HG03097 (cell line): ENCODE data around the gene GLRB.
"Not testable (repeated sequence)": the region's sequence is repeated elsewhere in the genome, so short reads cannot be mapped to it uniquely, and the experiment has no call there.

Experiments used
- ATAC-seq: cut with Tn5 transposase; IDR thresholded peaks from one replicate; pipeline ENCODE4 v1.9.1; 2021; ENCODE audit not compliant: unreplicated experiment, low FRiP score

Gene GLRB

GRCh38 chr4:157121401-157121800 lies 45.5 kb downstream of the GLRB start:
- no peak for ATAC-seq

GRCh38 chr4:157127571-157127970 lies 51.6 kb downstream of the GLRB start:
- no peak for ATAC-seq

- no peak for ATAC-seq
These were observed 52.4 kb downstream of the GLRB start for GRCh38 chr4:157128395-157128794.

GRCh38 chr4:157141976-157142375 lies 66.0 kb downstream of the GLRB start:
- ATAC-seq = no peak

- ATAC-seq = no peak
These were observed 67.4 kb downstream of the GLRB start for GRCh38 chr4:157143369-157143768.

- ATAC-seq = no peak
These were observed 75.8 kb downstream of the GLRB start for GRCh38 chr4:157151711-157152110.

- no peak for ATAC-seq
These were observed 90.1 kb downstream of the GLRB start for GRCh38 chr4:157165935-157166610.

- ATAC-seq = no peak
These were observed 94.4 kb downstream of the GLRB start for GRCh38 chr4:157170321-157170720.

- no peak for ATAC-seq
These were observed 96.1 kb downstream of the GLRB start for GRCh38 chr4:157172011-157172410.

- ATAC-seq = not testable (repeated sequence)
These were observed 104.3 kb downstream of the GLRB start for GRCh38 chr4:157180268-157180667.

GRCh38 chr4:157184300-157184699 lies 108.3 kb downstream of the GLRB start:
- no peak for ATAC-seq

GRCh38 chr4:157185363-157185762 lies 109.4 kb downstream of the GLRB start:
- ATAC-seq = no peak

GRCh38 chr4:157195374-157195773 lies 119.4 kb downstream of the GLRB start:
- no peak for ATAC-seq

- ATAC-seq = no peak
These were observed 120.1 kb downstream of the GLRB start for GRCh38 chr4:157196046-157196445.

GRCh38 chr4:157204634-157205244 lies 128.8 kb downstream of the GLRB start:
- ATAC-seq = no peak

- ATAC-seq = no peak
These were observed 141.8 kb downstream of the GLRB start for GRCh38 chr4:157217708-157218107.

GRCh38 chr4:157219711-157220370 lies 143.9 kb downstream of the GLRB start:
- ATAC-seq = no peak

GRCh38 chr4:157220371-157220881 lies 144.5 kb downstream of the GLRB start, which contains the start of gene GRIA2:
GRIA2 (plus strand) TSS chr4:157220728; CDS start chr4:157221043, 315 bp downstream.
- no peak for ATAC-seq

- ATAC-seq = no peak
These were observed 145.5 kb downstream of the GLRB start for GRCh38 chr4:157221426-157221894.
